Stimulated activated CD4-positive, alpha-beta T cell treated with anti-CD3 and anti-CD28 coated beads, Interleukin-12 subunit alpha, Interleukin-12 subunit beta, amount 100 ng/mL, for 48 hours (primary cell): ENCODE data around the gene MUC2.

Experiments used
- DNase-seq, 3 donors: peaks; one replicate each; pipeline ENCODE4 v3.0.0-alpha.2; 2020; ENCODE audit warnings: low read depth in 2 of 3, low spot score in 1 of 3

MUC2 gene

DNA sequence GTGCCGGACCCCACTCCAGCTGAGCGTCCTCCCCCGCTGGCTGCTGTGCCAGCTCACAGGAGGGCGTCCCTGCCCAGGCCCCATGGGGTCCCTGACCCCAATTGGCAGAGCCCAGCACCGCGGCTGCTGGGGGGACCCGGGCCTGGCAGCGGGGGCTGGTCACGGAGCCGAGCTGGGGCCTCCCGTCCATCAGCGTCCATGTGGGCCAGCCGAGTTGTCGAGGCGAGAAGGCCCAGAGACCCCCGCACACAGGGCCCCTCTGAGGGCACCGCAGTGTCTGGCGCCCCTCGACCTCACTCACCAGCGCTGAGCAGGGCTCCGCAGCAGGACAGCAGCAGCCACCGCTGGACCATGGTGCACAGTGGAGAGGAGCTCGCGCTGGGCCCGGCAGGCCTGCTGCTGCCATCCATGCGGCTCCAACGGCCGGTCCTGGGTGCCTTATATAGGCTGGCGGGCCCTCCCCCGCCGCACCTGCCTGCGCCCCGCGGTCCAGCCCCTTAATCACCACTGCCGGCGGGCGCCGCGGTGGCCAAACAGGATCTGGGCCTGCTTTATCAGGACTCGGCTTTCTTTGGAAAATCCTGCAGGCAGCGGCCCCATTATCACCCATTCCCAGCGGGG lies 38.3 kb upstream of the MUC2 start, which contains the start of gene MUC6:
MUC6 (minus strand) TSS at position 416 of the 621 bp plus-strand sequence; CDS start at position 353, 63 bp downstream.
- no peak for DNase-seq

DNA sequence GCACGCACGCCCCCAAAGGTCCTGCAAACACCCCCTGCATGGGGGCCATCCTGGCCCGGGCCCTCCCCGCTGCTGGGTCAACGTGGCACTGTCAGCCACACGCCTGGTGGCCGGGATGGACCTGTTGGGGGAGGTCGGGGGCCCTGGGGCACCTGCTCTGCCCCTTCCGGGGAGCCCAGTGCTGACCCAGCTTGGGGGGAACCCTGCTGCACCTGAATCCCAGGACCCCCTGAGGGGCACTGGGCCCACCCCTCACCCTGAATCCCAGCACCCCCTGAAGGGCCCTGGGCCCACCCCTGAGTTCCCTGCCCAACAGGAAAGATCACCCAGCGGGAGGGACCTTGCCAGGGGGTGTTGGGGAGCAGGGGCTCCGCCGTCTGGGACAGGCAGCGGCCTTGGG lies 37.7 kb upstream of the MUC2 start:
- DNase-seq, result no peak

- no peak for DNase-seq
Observed at GRCh38 chr11:1037506-1038055, 37.1 kb upstream of the MUC2 start.

- no peak for DNase-seq
Observed at GRCh38 chr11:1038361-1038760, 36.3 kb upstream of the MUC2 start.

- DNase-seq, result no peak
Observed at GRCh38 chr11:1038921-1039320, 35.8 kb upstream of the MUC2 start.

DNA sequence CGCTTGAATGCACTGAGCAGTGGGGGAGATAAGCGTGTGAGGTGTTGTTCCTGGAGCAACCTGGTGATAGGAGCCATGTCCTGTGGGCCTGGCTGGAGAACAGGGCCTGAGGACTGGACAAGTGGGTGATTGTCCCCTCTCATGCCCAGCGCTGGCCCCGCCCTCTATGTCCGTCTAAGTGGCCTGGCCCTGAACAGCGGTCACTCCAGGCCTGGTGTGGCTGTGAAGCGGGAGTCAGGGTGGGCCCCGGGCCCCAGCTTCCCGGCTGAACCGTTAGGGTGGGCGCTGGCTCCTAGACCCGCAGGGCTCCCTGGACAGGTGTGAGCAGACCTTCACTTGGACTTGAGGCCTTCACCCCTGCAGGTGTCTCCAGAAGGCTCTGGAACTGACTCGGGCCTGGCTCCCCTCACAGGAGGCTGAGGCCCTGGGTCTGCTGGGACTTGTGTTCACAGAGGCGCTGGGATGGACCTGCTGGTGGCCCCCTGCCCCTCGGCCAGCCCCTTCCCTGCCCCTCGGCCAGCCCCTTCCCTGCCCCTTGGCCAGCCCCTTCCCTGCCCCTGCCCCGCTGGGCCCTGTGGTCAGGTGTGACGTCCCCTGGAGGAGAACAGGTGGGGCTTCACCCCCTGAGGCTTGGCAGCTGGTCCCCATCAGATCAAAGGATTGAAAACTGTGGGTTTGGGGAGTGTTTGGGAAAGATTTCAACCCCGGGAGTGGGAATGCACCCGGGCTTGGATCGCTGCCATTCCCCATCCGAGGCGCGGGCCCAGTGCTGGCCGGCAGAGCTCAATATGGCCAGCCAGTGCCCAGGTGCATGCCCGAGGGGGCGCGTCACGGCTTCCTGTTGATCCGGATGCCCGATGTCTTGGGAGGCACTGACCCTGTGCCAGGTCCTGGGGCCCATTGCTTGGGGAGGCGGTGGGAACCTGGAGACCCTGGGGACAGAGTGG lies 34.9 kb upstream of the MUC2 start:
- DNase-seq, result no peak

DNA sequence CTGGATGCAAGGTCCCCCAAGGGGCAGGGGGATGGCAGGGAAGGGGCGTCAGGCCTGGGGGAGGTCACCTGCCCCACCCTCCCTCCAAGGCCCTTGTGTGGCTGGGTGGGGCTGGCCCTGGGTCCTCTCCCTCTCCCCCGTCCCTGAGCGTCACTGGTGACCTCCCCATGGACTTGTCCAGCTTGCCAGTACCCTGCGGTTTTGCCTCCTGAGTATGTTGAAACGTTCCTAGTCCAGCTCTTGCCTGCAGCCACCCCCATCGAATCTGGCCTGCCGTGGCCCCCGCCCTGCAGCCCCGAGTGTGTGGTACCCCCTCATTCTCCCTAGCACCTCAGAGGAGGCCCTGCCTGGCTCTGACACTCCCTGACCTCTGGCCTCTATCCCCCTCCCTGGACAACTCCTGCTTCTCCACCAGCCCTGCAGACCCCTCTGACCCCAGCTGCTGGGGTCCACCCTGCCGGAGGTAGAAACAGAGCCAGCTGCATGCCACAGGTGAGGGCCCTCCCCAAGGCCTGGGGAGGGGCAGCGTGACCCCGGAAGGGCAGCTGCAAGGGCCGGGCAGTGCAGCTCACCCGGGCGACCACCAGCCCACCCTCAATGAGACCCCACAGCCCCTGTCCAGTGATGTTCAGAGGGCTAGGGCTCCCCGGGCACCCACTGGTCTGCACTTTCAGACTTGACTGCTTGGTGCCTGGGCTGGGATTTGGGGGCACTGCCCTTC lies 34.1 kb upstream of the MUC2 start:
- DNase-seq, result no peak

- no peak for DNase-seq
Observed at GRCh38 chr11:1041149-1041467, 33.6 kb upstream of the MUC2 start.

- no peak for DNase-seq
Observed at GRCh38 chr11:1041471-1041870, 33.2 kb upstream of the MUC2 start.

DNA sequence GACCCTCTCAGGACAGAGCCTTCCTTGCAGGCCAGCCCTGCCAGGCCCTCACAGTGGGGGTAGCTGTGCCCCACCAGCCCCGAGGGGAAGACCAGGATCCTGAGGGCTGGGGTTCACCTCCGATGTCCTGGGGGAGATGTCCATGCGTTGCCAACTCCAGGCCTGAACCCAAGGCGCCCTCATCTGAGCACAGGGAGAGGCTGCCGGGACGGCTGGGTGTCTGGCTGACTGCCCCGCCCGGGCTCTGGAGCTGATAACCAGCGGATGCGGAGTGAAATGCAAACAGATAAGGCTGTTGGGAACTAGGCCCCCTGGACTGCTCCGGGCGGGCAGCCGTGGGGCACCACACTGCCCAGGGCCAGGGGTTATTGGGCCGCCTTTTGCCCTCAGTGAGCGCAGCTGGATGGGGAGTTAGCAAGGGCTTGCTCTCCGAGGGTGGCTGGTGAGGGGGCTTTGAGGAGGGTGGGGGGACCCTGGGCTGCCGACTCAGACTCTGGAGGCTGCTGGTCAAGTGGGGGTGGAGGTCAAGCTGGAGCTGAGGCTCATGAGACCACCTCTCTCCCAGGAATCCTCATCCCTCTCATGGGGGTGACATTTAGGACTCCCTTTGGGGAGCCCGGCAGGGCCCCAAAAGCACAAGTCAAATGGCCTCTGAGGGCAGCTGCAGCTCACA lies 32.6 kb upstream of the MUC2 start:
- DNase-seq, result no peak

DNA sequence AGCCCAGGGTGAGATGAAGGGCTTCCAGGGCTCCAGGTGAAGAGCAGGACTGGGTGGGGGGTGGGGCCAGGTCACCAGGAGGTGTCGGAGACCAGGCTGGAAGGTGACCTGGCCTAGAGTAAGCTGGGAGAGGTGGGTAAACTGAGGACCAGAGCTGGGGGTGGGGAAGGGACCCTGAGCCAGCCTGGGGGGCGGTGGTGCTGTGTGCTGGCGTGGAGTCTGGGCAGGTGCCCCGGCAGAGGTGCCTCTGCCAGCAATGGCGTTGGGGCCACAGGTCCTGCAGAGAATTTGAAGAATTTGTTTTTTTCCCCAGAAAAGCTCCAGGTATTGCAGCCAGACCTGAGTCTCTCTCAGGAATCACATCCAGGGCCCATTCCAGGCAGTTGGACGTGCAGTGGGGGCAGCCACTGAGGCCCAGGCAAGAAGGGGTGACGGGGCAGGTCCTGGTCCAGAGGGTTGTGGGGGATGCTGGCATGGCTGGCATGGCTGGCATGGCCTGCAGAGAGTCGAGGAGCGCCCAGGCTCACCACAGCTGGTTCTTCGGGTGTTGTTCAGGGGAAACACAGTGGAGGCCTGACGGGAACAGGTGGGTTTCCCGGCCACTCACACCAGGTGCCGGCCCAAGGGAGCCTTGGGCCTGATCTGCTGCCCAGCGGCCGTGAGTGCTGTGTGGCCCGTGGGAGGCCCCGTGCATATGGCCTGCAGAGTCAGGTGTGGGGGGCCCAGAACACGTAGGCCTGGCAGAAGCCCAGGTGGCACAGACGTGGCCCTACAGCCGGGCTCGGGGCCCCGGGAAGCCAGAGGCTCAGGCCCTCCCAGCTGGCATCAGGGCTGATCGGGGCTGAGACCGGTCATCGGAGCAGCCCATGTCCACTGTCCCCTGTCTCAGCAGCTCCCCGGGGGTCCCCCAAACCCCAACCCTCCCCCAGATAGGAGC lies 31.8 kb upstream of the MUC2 start:
- no peak for DNase-seq

DNA sequence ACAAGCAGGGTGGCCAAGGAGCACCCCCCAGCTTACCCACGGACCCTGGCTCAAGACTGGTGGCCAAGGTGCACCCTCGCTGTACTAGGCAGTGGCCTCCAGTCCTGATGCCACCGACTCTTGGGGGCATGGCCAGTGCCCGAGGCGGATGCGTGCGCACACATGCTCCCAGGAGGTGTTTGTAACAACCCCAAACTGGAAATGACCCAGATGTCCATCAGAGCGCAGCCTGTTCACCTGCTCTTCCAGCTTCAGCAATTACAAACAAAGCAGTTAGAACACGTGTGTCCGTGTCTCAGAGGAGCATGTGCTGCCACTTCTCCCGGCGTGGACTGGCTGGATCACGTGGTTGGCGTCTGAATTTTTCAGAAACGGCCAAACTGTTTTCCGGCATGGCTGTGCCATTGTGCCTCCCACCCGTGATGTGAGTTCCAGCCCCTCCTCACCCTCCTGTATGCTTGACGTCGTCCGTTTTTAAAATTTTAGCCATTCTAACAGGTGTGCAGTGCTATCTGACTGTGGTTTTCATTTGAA lies 31.0 kb upstream of the MUC2 start:
- no peak for DNase-seq

DNA sequence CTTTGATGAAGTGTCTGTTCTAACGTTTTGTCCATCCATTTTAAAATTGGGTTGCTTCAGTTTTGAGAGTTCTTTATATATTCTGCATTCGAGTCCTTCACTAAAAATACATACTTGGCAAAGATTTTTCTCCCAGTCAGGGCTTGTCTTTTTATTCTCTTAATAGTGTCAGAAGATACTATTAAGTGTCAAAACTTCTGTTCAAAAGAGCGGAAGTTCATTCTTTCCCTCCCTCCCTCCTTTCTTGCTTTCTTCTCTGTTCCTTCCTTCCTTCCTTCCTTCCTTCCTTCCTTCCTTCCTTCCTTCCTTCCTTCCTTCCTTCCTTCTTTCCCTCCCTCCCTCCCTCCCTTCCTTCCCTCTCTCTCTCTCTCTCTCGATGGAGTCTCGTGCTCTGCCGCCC lies 30.5 kb upstream of the MUC2 start:
- no peak for DNase-seq

- DNase-seq, result no peak
Observed at GRCh38 chr11:1047595-1048156, 27.0 kb upstream of the MUC2 start.

DNA sequence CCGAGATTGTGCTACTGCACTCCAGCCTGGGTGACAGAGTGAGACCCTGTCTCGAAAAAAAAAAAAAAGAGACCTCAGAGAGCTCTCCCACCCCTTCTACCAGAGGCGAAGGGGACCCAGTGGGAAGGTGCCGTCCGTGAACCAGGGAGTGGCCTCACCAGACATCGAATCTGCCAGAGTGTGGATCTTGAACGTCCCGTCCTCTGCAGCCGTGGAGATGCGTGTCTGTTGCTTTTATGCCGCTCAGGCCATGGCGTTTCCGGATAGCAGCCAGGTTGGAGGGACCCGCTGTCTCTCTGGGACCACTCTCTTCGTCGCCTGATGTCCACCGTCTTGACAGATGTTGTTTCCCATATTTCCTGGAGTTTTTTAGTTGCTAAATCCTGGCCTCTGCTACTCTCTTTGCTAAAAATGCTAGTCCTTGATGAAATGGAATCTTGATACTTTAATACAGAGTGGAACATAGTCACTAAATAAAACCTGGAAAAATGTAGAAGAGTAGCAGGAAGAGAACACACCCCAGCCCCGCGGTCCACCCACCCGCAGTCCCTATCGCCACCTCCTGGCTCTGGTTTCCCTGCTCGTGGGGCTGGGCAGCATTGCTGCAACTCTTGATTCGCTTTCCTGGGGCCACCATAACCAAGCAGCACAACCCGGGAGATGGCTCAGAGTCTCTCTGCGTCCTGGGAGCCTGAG lies 26.2 kb upstream of the MUC2 start:
- no peak for DNase-seq

GRCh38 chr11:1049071-1049405 lies 25.6 kb upstream of the MUC2 start:
- DNase-seq, result no peak

GRCh38 chr11:1049431-1049891 lies 25.2 kb upstream of the MUC2 start:
- DNase-seq, result no peak

- no peak for DNase-seq
Observed at GRCh38 chr11:1049911-1050580, 24.6 kb upstream of the MUC2 start.
